ENCODE data around the gene GSE1.

GRCh38 chr16:85601730-85602401 is 11.3 kb upstream of the GSE1 start:
- TF ChIP-seq, protein P1, sequence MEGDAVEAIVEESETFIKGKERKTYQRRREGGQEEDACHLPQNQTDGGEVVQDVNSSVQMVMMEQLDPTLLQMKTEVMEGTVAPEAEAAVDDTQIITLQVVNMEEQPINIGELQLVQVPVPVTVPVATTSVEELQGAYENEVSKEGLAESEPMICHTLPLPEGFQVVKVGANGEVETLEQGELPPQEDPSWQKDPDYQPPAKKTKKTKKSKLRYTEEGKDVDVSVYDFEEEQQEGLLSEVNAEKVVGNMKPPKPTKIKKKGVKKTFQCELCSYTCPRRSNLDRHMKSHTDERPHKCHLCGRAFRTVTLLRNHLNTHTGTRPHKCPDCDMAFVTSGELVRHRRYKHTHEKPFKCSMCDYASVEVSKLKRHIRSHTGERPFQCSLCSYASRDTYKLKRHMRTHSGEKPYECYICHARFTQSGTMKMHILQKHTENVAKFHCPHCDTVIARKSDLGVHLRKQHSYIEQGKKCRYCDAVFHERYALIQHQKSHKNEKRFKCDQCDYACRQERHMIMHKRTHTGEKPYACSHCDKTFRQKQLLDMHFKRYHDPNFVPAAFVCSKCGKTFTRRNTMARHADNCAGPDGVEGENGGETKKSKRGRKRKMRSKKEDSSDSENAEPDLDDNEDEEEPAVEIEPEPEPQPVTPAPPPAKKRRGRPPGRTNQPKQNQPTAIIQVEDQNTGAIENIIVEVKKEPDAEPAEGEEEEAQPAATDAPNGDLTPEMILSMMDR (IDR thresholded peaks at IDR 0.05) = no peak
- TF ChIP-seq POLR2A (IDR thresholded peaks at IDR 0.05) = no peak
